Coronary artery (tissue), 2 donors: ENCODE measurements around the gene TM7SF3.

Experiments
- DNase-seq: peaks from one replicate; pipeline ENCODE4 v3.0.0-alpha.2; 2017; ENCODE audit warnings: low spot score
- H3K27ac ChIP-seq, 2 donors: fragments of 200-600 bp; sonication (generic); one replicate each; pipeline ENCODE4 v1.5.1; 2016 to 2019
- H3K4me3 ChIP-seq: fragments of 200-600 bp; sonication (generic); 2 replicates; pipeline ENCODE4 v1.5.1; 2016; ENCODE audit warnings: mild to moderate bottlenecking, moderate library complexity
- TF ChIP-seq, protein P1 (sequence below): fragments of 200-600 bp; sonication (generic); IDR thresholded peaks from one replicate; pipeline ENCODE4 v1.5.1; 2019; ENCODE audit warnings: antibody characterized with exemption

Gene TM7SF3

DNA sequence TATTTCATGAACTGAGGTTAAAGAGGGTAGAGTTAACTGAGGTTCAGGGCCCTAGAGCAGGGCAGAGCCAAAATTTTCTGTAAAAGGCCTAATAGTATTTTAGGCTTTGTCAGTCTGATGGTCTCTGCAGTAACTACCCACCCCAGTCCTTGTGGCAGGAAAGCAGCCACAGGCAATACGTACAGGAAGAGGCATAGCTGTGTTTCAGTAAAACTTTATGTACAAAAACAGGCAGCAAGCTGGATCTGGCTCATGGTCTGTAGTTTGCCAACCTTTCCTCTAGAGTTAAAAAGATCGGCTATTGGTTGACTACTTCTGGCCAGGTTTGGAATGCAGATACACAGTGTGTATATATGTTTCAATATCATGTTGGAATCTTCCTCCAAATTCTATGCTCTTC is 17.2 kb downstream of the TM7SF3 start:
- Histone ChIP-seq H3K4me3 (no peak overlapping the region), H3K27ac (no peak overlapping the region)
- TF ChIP-seq, protein P1, sequence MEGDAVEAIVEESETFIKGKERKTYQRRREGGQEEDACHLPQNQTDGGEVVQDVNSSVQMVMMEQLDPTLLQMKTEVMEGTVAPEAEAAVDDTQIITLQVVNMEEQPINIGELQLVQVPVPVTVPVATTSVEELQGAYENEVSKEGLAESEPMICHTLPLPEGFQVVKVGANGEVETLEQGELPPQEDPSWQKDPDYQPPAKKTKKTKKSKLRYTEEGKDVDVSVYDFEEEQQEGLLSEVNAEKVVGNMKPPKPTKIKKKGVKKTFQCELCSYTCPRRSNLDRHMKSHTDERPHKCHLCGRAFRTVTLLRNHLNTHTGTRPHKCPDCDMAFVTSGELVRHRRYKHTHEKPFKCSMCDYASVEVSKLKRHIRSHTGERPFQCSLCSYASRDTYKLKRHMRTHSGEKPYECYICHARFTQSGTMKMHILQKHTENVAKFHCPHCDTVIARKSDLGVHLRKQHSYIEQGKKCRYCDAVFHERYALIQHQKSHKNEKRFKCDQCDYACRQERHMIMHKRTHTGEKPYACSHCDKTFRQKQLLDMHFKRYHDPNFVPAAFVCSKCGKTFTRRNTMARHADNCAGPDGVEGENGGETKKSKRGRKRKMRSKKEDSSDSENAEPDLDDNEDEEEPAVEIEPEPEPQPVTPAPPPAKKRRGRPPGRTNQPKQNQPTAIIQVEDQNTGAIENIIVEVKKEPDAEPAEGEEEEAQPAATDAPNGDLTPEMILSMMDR, result no peak
- DNase-seq, result no peak

DNA sequence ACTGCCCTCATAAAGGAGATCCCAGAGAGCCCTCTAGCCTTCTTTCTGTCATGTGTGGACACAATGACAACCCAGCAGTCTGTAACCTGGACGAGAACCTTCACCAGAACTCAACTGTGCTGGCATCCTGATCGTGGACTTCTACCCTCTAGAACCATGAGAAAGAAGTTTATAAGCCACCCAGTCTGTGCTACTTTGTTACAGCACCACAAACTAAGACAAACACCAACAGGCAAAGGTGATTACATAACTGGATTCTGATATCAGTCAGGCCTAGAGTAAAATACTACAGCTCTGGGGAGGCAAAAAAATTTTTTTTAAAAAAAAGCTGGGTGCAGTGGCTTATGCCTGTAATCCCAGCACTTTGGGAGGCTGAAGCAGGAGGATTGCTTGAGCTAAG is 18.5 kb downstream of the TM7SF3 start:
- TF ChIP-seq, protein P1, result no peak
- Histone ChIP-seq H3K4me3 (no peak overlapping the region), H3K27ac (no peak overlapping the region)
- no peak for DNase-seq

DNA sequence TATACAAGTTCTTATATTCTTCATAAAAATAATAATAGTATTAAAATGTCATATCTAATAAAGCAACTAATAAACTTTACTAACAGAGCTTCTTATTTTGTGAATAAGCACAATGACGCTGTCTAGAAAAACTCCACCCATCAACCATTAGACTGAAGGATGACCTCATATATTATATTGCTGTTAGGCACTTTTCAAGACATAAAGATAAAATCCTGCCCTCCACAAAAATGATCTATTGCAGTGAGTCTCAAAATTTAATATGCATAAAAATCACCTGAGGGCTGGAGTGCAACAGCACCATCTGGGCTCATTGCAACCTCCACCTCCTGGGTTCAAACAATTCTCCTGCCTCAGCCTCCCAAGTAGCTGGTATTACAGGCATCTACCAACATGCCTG is 20.1 kb downstream of the TM7SF3 start:
- no peak overlapping the region for H3K4me3 ChIP-seq
- no peak overlapping the region for H3K27ac ChIP-seq
- TF ChIP-seq, protein P1, result no peak
- no peak for DNase-seq

DNA sequence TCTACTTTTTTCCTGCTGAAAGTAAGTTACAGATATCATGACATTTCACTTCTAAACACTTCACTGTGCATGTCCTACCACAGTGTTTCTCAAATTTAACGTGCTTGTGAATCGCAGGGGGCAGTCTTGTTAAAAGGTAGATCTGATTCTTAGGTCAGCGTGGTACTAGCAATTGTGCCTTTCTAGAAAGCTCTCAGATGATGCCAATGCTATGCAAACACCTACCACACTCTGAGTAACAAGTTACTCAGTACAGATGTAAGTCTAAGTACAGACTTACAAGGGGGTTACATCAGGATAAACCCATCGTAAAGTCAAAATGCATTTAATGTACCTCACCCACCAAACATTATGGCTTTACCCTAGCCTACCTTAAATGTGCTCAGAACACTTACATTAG is 22.4 kb downstream of the TM7SF3 start:
- no peak for DNase-seq
- H3K27ac ChIP-seq, result no peak overlapping the region
- TF ChIP-seq, protein P1, result no peak

DNA sequence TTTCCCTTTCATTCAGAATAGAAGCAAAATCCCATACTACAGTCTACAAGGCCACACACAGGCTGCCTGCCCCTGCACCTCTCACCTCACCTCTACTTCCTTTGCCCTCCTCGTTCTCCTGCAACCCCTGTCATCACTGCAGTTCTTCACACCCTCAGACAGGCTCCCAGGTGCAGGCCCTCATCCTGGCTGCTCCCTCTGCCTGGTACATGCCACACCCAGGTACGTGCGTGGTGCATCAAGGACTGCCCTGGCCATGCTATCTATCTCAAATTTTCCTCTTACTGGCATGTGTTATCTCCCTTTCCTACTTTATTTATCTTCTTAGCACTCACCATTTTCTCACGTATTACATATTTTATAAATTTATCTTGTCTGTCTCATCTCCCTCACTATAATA is 24.3 kb downstream of the TM7SF3 start:
- no peak for DNase-seq
- no peak overlapping the region for H3K27ac ChIP-seq
- TF ChIP-seq, protein P1, result no peak

More for the DNA sequence above, 22.4 kb downstream of the TM7SF3 start:
- no peak overlapping the region for H3K4me3 ChIP-seq

DNA sequence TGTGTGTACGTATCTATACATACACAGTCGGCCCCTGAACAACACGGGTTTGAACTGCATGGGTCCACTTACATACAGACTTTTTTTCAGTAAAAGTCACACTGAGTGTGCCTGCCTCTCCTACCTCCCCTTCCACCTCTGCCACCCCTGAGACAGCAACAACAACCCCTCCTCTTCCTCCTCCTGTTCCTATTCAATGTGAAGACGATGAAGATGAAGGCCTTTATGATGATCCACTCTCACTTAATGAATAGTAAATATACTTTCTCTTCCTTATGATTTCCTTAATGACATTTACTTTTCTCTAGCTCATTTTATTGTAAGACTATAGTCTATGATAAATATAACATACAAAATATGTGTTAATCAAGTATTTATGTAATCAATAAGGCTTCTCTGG is 25.5 kb downstream of the TM7SF3 start:
- Histone ChIP-seq H3K4me3 (no peak overlapping the region), H3K27ac (no peak overlapping the region)
- TF ChIP-seq, protein P1, result no peak
- no peak for DNase-seq

More for the DNA sequence above, 24.3 kb downstream of the TM7SF3 start:
- H3K4me3 ChIP-seq, result no peak overlapping the region

DNA sequence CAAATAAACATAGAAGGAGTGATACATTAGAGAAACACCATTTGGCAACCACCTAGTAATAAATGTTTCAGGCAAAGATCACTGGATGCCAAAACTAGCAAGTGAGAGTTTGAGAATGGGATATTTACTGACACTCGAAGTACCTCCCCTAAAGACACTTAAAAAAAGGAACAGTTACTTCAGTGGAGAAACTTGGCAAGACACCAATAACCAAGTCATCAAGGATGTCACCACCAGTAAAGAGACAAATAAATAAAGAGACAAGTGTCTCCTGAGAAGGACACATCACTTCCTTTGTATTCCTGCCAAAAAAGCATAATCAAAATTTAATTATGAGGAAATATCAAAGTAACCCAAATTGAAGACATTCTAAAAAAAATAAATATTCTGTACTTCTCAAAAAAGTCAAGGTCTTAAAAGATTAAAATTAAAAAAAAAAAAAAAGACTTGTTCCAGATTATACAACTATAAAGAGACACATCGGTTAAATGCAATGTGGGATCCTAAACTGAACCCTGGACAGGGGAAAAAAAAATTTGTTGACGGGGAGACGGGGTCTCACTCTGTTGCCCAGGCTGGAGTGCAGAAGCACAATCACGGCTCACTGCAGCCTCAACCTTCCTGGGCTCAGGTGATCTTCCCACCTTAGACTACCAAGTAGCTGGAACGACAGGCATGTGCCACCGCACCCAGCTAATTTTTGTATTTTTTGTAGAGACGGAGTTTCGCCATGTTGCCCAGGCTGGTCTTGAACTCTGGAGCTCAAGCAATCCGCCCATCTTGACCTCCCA is 26.4 kb downstream of the TM7SF3 start:
- Histone ChIP-seq H3K4me3 (no peak overlapping the region), H3K27ac (no peak overlapping the region)
- TF ChIP-seq, protein P1, result no peak
- no peak for DNase-seq
